ENCODE measurements around the gene OR10H3. TPM values are rescaled to one million over a fixed set of nuclear protein-coding genes. Genes with fewer than 3 reads are reported as not detected.

The OR10H3 gene, protein sequence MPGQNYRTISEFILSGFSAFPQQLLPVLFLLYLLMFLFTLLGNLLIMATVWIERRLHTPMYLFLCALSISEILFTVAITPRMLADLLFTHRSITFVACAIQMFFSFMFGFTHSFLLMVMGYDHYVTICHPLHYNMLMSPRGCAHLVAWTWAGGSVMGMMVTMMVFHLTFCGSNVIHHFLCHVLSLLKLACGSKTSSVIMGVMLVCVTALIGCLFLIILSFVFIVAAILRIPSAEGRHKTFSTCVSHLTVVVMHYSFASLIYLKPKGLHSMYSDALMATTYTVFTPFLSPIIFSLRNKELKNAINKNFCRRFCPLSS
- total RNA-seq: not detected in 2 replicates

DNA sequence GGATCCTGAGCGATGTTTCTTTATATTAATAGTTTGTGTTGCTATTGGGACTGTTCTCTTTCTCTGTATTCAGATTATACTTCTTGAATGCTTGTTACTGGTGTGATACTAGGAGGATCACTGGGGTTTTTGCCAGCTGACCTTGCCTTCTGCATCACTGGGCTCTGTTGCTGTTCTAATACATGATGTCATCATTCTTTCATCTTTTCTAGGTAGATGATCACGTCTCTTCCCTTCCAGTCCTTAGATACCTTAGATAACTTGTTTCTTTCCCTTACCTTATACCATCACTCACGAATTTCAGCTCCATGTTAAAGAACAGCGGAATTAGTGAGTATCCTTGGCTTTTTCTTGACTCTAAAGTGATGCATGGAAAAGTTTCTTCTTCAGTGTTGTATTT lies at the start of gene OR10H3:
Gene OR10H3 (plus strand): TSS at position 264 of the 400 bp plus-strand sequence. CDS start 3,408 bp downstream, outside the sequence.

DNA sequence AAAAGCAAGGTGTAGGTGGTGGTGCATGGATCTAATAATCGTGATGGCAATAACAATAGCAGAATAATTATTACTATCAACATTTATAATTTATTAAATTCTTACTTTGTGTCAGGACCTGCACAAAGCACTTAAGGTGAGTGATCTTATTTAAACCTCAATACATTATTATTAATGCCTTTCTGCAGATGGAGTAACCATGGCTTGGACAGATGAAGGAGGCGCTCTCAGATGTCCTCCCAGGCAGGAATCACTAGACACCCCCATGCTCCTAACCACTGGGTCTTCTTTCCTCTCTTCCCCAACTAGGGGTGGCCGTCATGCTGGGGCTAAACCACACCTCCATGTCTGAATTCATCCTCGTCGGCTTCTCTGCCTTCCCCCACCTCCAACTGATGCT lies 10.1 kb upstream of the OR10H3 start, which contains the start of gene OR10H2:
Gene OR10H2 (plus strand): TSS at position 301 of the 400 bp plus-strand sequence. CDS start 20 bp downstream, at position 321.

DNA sequence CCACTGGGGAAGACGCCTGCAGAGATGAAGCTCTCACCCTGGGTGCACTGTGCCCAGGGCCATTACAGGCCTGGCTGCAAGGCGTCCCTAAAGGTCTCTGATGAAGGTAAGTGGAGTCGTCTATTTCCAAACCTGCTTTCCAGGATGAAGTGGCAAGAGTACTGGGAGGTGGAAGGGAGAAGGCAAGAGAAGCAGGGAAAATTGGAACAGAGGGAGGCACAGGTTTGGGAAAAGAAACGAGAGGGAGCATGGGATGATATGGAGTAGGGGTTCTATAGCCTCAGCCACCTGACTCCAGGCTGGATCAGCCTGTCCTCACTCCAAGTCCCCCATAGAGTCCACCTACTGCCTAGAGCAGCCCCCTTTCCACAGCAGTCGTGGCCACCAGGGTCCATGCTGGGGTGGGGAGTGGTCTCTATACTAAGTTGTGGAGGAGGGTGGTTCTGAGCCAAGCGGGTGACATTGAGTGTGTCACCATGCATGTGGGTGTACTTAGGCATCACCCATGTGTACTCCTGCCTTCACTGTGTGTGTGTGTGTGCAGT lies 49.9 kb downstream of the OR10H3 start, which contains the start of gene OR10H5:
Gene OR10H5 (plus strand): TSS at position 51 of the 545 bp plus-strand sequence. CDS start 6,388 bp downstream, outside the sequence.

Other genes starting within 250 kb of the OR10H3 start
- gene CYP4F22, start 229.5 kb upstream of the OR10H3 start, total RNA-seq: not detected in 2 replicates
- gene CYP4F8, start 122.8 kb upstream of the OR10H3 start, total RNA-seq: not detected in 2 replicates
- not detected in 2 replicates for gene CYP4F3, start 97.1 kb upstream of the OR10H3 start, total RNA-seq
- not detected in 2 replicates for gene CYP4F12, start 64.9 kb upstream of the OR10H3 start, total RNA-seq
- gene OR10H2, start 10.0 kb upstream of the OR10H3 start, total RNA-seq: not detected in 2 replicates
- gene OR10H5, start 49.7 kb downstream of the OR10H3 start, total RNA-seq: not detected in 2 replicates
- not detected in 2 replicates for gene OR10H1, start 77.7 kb downstream of the OR10H3 start, total RNA-seq
- not detected in 2 replicates for gene CYP4F2, start 160.1 kb downstream of the OR10H3 start, total RNA-seq
- gene CYP4F11, start 196.5 kb downstream of the OR10H3 start, total RNA-seq: 0.37 and 0.92 TPM in 2 replicates
- gene OR10H4, start 211.0 kb downstream of the OR10H3 start, total RNA-seq: not detected in 2 replicates